HFF-Myc (cell line): ENCODE data around the gene ALPK1.

Experiments
- DNase-seq: peaks from one replicate; pipeline ENCODE4 v3.0.0-alpha.2; 2011; ENCODE audit warnings: low read depth; ENCODE audit errors: extremely low read depth
- H3K4me3 ChIP-seq: replicated peaks from 2 replicates; pipeline ENCODE4 v1.5.1; 2011; ENCODE audit warnings: low read depth, mild to moderate bottlenecking, control low read depth, low read length
- CTCF ChIP-seq: IDR thresholded peaks from 2 replicates; pipeline ENCODE4 v1.5.1; 2012; ENCODE audit warnings: mild to moderate bottlenecking, low read depth, low read length, control low read depth; ENCODE audit errors: missing control alignments

ALPK1 gene

GRCh38 chr4:112328734-112329130 is 31.6 kb downstream of the ALPK1 start:
- TF ChIP-seq CTCF, result no peak

GRCh38 chr4:112329672-112330375 is 32.7 kb downstream of the ALPK1 start:
- no peak for DNase-seq
- no peak for TF ChIP-seq CTCF
- no peak overlapping the region for H3K4me3 ChIP-seq

More at GRCh38 chr4:112328734-112329130, 31.6 kb downstream of the ALPK1 start:
- no peak for DNase-seq
- no peak overlapping the region for H3K4me3 ChIP-seq

DNA sequence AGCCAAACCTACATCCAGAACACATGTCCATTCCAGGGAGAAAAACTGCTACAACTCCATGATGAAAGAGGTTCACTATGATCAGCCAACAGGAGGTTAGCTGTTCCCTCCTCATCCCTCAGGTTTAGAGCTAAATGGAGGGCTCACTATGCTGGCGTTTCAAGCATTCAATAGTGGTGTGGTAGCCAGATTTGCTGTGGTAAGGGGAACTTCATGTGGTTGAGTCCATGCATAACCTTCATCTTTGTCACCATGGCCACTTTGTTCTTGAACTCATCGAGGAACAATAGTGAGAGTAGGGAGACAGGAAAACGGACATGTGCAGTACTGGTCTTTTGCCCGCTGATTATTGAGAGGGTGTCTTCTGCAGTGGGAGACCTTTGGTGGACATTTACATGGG is 33.8 kb downstream of the ALPK1 start:
- H3K4me3 ChIP-seq, result no peak overlapping the region
- TF ChIP-seq CTCF, result no peak
- DNase-seq, result no peak

DNA sequence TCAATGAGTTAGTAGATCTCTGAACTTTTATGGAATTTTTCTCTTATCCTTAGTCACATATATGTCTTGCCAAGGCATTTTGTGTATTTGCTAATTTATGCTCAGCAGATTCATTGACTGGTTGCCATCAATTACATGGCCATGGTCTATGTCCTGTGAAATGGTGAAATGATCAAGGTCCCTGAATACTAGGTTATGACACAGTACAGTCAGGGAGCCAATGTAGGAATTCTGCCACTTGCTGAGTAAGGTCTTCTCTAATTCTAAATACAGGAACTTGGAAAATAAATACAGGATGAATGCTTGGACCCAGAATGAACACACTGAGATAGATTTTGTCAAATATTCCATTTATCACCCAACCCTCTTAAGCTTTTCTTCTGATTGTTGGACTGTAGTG is 35.2 kb downstream of the ALPK1 start:
- DNase-seq, result no peak
- no peak for TF ChIP-seq CTCF
- H3K4me3 ChIP-seq, result no peak overlapping the region

GRCh38 chr4:112340023-112340422 is 42.9 kb downstream of the ALPK1 start:
- no peak for DNase-seq
- H3K4me3 ChIP-seq, result no peak overlapping the region
- no peak for TF ChIP-seq CTCF

- no peak overlapping the region for H3K4me3 ChIP-seq
- no peak for DNase-seq
- TF ChIP-seq CTCF, result no peak
These were observed 43.9 kb downstream of the ALPK1 start for GRCh38 chr4:112341033-112341432.
